Dermis blood vessel endothelial cell (primary cell): ENCODE measurements around the gene SERTAD2. TPM values are rescaled to one million over a fixed set of nuclear protein-coding genes. Genes with fewer than 3 reads are reported as not detected.

Experiments
- DNase-seq: peaks from one replicate; pipeline ENCODE4 v3.0.0; 2010
- total RNA-seq: library from RNA; depleted of rRNA; stranded (reverse); fragments of >200 nt; gene quantifications from 2 replicates; pipeline ENCODE4 v1.2.3, GENCODE V29; 2014

Gene SERTAD2
- total RNA-seq, 1 donor from 2014 or later: 6.6 TPM

GRCh38 chr2:64581777-64582539, 71.8 kb downstream of the SERTAD2 start:
- no peak for DNase-seq

Other genes starting within 250 kb of the SERTAD2 start
- 3.7 and 9.4 TPM in 2 replicates for gene LGALSL, start 199.8 kb downstream of the SERTAD2 start, total RNA-seq
- 37.9 and 48.0 TPM in 2 replicates for gene AFTPH, start 129.6 kb downstream of the SERTAD2 start, total RNA-seq